ENCODE results near the gene CATSPER1.

Gene CATSPER1

GRCh38 chr11:65977621-65978390 is 48.5 kb downstream of the CATSPER1 start:
- Mint-ChIP-seq H3K4me3 (no peak overlapping the region), H3K27me3 (ENCODE audit: low read depth) (no peaks in the 10 kb centered on the region), H3K4me1 (no peaks in the 10 kb centered on the region), H3K27ac (no peak overlapping the region), H3K36me3 (ENCODE audit: low read depth) (peaks cover 31% of the 10 kb centered on the region), H3K9me3 (no peaks in the 10 kb centered on the region)
- TF ChIP-seq CTCF (IDR thresholded peaks at IDR 0.05; ENCODE audit: unreplicated experiment in 3 of 3) = no peak

- Mint-ChIP-seq H3K27me3 (ENCODE audit: low read depth) (no peaks in the 10 kb centered on the region), H3K4me3 (no peak overlapping the region), H3K36me3 (ENCODE audit: low read depth) (peaks cover 39% of the 10 kb centered on the region), H3K27ac (no peak overlapping the region), H3K4me1 (no peaks in the 10 kb centered on the region), H3K9me3 (no peaks in the 10 kb centered on the region)
- no peak for TF ChIP-seq CTCF (IDR thresholded peaks at IDR 0.05; ENCODE audit: unreplicated experiment in 3 of 3)
Measured at GRCh38 chr11:65976216-65977176, 49.8 kb downstream of the CATSPER1 start.

- no peak for TF ChIP-seq CTCF (IDR thresholded peaks at IDR 0.05; ENCODE audit: unreplicated experiment in 3 of 3)
- Mint-ChIP-seq H3K27me3 (ENCODE audit: low read depth) (no peaks in the 10 kb centered on the region), H3K27ac (no peak overlapping the region), H3K9me3 (no peaks in the 10 kb centered on the region), H3K4me3 (no peak overlapping the region), H3K36me3 (ENCODE audit: low read depth) (peaks cover 40% of the 10 kb centered on the region), H3K4me1 (no peaks in the 10 kb centered on the region)
Measured at GRCh38 chr11:65975771-65976170, 50.5 kb downstream of the CATSPER1 start.

GRCh38 chr11:65973439-65974110 is 52.7 kb downstream of the CATSPER1 start:
- Mint-ChIP-seq H3K9me3 (no peaks in the 10 kb centered on the region), H3K4me3 (no peak overlapping the region), H3K27ac (no peak overlapping the region), H3K36me3 (ENCODE audit: low read depth) (peaks cover 46% of the 10 kb centered on the region), H3K27me3 (ENCODE audit: low read depth) (peaks cover 3% of the 10 kb centered on the region), H3K4me1 (peaks cover 6% of the 10 kb centered on the region)
- TF ChIP-seq CTCF (IDR thresholded peaks at IDR 0.05; ENCODE audit: unreplicated experiment in 3 of 3) = no peak

- H3K9me3 Mint-ChIP-seq = no peaks in the 10 kb centered on the region
- H3K27ac Mint-ChIP-seq = no peak overlapping the region
Measured at GRCh38 chr11:65972116-65972515, 54.2 kb downstream of the CATSPER1 start.

More at GRCh38 chr11:65972116-65972515, 54.2 kb downstream of the CATSPER1 start:
- Mint-ChIP-seq H3K36me3 (ENCODE audit: low read depth) (peaks cover 53% of the 10 kb centered on the region), H3K27me3 (ENCODE audit: low read depth) (peaks cover 3% of the 10 kb centered on the region), H3K4me3 (no peak overlapping the region), H3K4me1 (peaks cover 9% of the 10 kb centered on the region)
- no peak for TF ChIP-seq CTCF (IDR thresholded peaks at IDR 0.05; ENCODE audit: unreplicated experiment in 3 of 3)

Data from nephron (organoid).